Fibroblast of villous mesenchyme (primary cell): Measurements from ENCODE around the gene RARA. TPM values are rescaled to one million over a fixed set of nuclear protein-coding genes. Genes with fewer than 3 reads are reported as not detected.

ENCODE experiments used
- DNase-seq: peaks from one replicate; pipeline ENCODE4 v3.0.0-alpha.2; 2010; ENCODE audit warnings: low read depth
- H3K4me3 ChIP-seq: 2 replicates; pipeline ENCODE4 v1.5.1; 2011; ENCODE audit warnings: low read depth, mild to moderate bottlenecking, low read length
- small RNA-seq: library from RNA; depleted of rRNA; stranded (forward); fragments of <200 nt; gene quantifications from one replicate; pipeline ENCODE3, GENCODE V24; 2012
- total RNA-seq: library from RNA; depleted of rRNA; stranded (reverse); fragments of >200 nt; gene quantifications from 2 replicates; pipeline ENCODE4 v1.2.3, GENCODE V29; 2012
- TF ChIP-seq, protein P1 (sequence below): IDR thresholded peaks from 2 replicates; pipeline ENCODE4 v1.5.1; 2012; ENCODE audit warnings: low read depth, mild to moderate bottlenecking, low read length; ENCODE audit not compliant: insufficient read depth

Gene RARA
- total RNA-seq, 1 donor = 20.3 TPM

DNA sequence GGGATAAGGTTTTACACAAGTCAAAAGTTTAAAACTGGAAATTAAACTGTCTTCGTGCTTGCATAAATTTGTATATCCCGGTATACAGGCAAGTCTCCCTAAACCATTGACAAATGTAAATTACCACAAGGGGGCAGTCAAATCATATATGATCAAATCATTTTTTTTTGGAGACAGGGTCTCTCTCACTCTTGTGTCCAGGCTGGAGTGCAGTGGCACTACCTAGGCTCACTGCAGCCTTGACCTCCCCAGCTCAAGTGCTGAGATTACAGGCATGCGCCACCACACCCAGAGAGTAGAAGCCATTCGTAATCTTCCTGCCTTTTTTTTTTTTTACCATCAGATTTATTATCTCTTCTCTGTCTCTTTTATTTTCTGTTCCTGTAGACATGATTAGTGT lies 90.2 kb downstream of the RARA start:
- DNase-seq = peak; percentile 73
- no peak overlapping the region for H3K4me3 ChIP-seq
- TF ChIP-seq, protein P1, sequence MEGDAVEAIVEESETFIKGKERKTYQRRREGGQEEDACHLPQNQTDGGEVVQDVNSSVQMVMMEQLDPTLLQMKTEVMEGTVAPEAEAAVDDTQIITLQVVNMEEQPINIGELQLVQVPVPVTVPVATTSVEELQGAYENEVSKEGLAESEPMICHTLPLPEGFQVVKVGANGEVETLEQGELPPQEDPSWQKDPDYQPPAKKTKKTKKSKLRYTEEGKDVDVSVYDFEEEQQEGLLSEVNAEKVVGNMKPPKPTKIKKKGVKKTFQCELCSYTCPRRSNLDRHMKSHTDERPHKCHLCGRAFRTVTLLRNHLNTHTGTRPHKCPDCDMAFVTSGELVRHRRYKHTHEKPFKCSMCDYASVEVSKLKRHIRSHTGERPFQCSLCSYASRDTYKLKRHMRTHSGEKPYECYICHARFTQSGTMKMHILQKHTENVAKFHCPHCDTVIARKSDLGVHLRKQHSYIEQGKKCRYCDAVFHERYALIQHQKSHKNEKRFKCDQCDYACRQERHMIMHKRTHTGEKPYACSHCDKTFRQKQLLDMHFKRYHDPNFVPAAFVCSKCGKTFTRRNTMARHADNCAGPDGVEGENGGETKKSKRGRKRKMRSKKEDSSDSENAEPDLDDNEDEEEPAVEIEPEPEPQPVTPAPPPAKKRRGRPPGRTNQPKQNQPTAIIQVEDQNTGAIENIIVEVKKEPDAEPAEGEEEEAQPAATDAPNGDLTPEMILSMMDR = peak; percentile 60

DNA sequence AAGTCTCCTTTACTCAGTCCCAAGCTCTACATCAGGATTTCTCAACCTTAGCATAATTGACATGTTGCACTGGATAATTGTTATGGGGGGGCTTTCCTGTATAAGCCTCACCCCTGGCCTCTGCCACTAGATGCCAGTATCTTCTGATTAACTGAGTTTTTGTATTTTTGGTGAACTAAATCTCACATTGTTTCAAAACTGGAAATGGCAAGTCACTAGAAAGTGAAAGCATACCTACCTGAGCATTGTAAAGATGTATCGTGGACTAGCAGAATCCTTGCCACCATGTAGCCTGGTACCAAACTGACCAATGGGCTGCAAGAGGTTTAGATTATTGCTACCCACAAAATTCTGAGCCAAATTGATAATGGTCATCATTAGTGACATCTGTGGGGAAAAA lies 93.7 kb downstream of the RARA start:
- no peak overlapping the region for H3K4me3 ChIP-seq
- TF ChIP-seq, protein P1 = no peak

DNA sequence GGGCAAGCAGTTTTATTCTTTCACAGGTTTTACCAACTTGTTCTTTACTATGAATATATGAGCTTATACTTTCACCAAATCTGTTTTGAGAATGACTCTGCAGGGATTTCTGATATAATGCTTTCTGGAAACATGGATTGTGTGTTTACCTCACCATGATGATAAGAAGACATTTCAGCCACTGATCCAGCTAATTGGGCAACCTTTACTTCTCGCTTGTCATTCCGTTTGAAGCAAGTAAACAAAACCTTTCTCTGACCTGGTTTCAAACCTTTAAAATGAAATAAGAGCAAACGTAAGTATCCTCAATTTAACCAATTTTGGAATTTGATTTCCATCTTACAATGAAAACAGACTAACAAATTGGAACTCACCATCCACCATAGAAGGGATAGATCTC lies 95.0 kb downstream of the RARA start:
- DNase-seq = no peak
- H3K4me3 ChIP-seq = no peak overlapping the region
- TF ChIP-seq, protein P1 = no peak

More for the DNA sequence above, 93.7 kb downstream of the RARA start:
- DNase-seq = no peak

Small RNAs within 50 kb of the gene (small RNA-seq; reads per million reads assigned to genes)
- gene RF00019 (not detected), gene RNA5SP441 (not detected)

Other genes with a start within 250 kb of the RARA start
- gene THRA, start 246.2 kb upstream of the RARA start, total RNA-seq = 19.0 and 27.2 TPM in 2 replicates
- 1.7 and 2.3 TPM in 2 replicates for gene NR1D1, start 208.6 kb upstream of the RARA start, total RNA-seq
- gene MSL1, start 187.2 kb upstream of the RARA start, total RNA-seq = 64.4 and 73.0 TPM in 2 replicates
- gene CASC3, start 168.6 kb upstream of the RARA start, total RNA-seq = 42.5 and 51.8 TPM in 2 replicates
- 2.2 and 2.6 TPM in 2 replicates for gene RAPGEFL1, start 131.7 kb upstream of the RARA start, total RNA-seq
- 6.1 and 11.2 TPM in 2 replicates for gene WIPF2, start 89.9 kb upstream of the RARA start, total RNA-seq
- gene CDC6, start 21.3 kb upstream of the RARA start, total RNA-seq = 19.0 and 28.5 TPM in 2 replicates
- gene GJD3, start 55.6 kb downstream of the RARA start, total RNA-seq = 2.2 and 2.9 TPM in 2 replicates
- 39.9 and 105 TPM in 2 replicates for gene TOP2A, start 108.7 kb downstream of the RARA start, total RNA-seq
- 188 and 225 TPM in 2 replicates for gene IGFBP4, start 134.3 kb downstream of the RARA start, total RNA-seq
- not detected in 2 replicates for gene TNS4, start 192.4 kb downstream of the RARA start, total RNA-seq